A549 (cell line): Measurements from ENCODE around the gene ZEB1. TPM values are rescaled to one million over a fixed set of nuclear protein-coding genes. Genes with fewer than 3 reads are reported as not detected.

Source experiments
- ATAC-seq, 2 experiments: fragments of 200-7000 bp in 1 of 2; fragments of >200 bp in 1 of 2; cut with Nextera tagmentation in 1 of 2; cut with Tn5 transposase in 1 of 2; 3 replicates each; pipeline versions ENCODE4 v1.8.0 to v1.9.1; 2018 to 2020; ENCODE audit warnings: mild to moderate bottlenecking in 1 of 2, moderate library complexity in 1 of 2
- CTCF ChIA-PET: fragments of 300-600 bp; sonication (Branson Sonifier 250); formaldehyde crosslinking; extraction: SDS; loops from one replicate; lab custom pipeline; 2021; ENCODE audit warnings: antibody characterized with exemption, inconsistent platforms; lab: Yijun Ruan, JAX
- POLR2A ChIA-PET: fragments of 350-600 bp; formaldehyde crosslinking; extraction: SDS; loops from one replicate; lab custom pipeline; 2021; ENCODE audit warnings: antibody characterized with exemption, inconsistent platforms; lab: Yijun Ruan, JAX
- DNase-seq, 2 experiments: peaks; one replicate each; pipeline versions ENCODE4 v3.0.0 to v3.0.0-alpha.2; 2011 to 2016; ENCODE audit warnings: low read depth in 1 of 2, low spot score in 1 of 2
- FAIRE-seq: peaks from 2 replicates; lab custom pipeline; 2011; peaks lifted over from hg19 to GRCh38; lab: Jason Lieb, UNC
- H3K27ac ChIP-seq, 2 experiments: fragments of >200 bp; sonication (Bioruptor Twin); formaldehyde crosslinking; 3 replicates each; pipeline ENCODE4 v1.5.1; 2016 to 2017
- H3K4me1 ChIP-seq: fragments of >200 bp; sonication (Bioruptor Twin); formaldehyde crosslinking; 3 replicates; pipeline ENCODE4 v1.6.1; 2016
- H3K4me2 ChIP-seq: fragments of >200 bp; sonication (Bioruptor Twin); formaldehyde crosslinking; 3 replicates; pipeline ENCODE4 v1.6.1; 2016
- H3K4me3 ChIP-seq: fragments of >200 bp; sonication (Bioruptor Twin); formaldehyde crosslinking; 3 replicates; pipeline ENCODE4 v1.5.1; 2016
- H3K9me3 ChIP-seq: fragments of >200 bp; sonication (Bioruptor Twin); formaldehyde crosslinking; 3 replicates; pipeline ENCODE4 v1.6.1; 2016
- CHD2 ChIP-seq: fragments of 150-350 bp; IDR thresholded peaks from 2 replicates; pipeline ENCODE4 v1.6.1; 2014; ENCODE audit warnings: low read length; ENCODE audit not compliant: partially characterized antibody
- ELK1 ChIP-seq: fragments of 150-350 bp; IDR thresholded peaks from 2 replicates; pipeline ENCODE4 v1.6.1; 2014; ENCODE audit warnings: low read depth, mild to moderate bottlenecking, low read length
- ESRRA ChIP-seq: fragments of 150-350 bp; IDR thresholded peaks from 2 replicates; pipeline ENCODE4 v1.6.1; 2014; ENCODE audit warnings: mild to moderate bottlenecking, low read length, borderline replicate concordance
- GATA3 ChIP-seq: IDR thresholded peaks from 2 replicates; pipeline ENCODE4 v1.6.1; 2012; ENCODE audit warnings: borderline replicate concordance
- HOXB5 ChIP-seq: fragments of 250-450 bp; sonication (Bioruptor Pico); IDR thresholded peaks from 2 replicates; pipeline ENCODE4 v1.5.0; 2020; ENCODE audit warnings: mild to moderate bottlenecking, moderate library complexity
- JUN ChIP-seq, 2 experiments: fragments of >200 bp; sonication (Bioruptor Twin); formaldehyde crosslinking; IDR thresholded peaks; 2 replicates in 1 of 2; 3 replicates in 1 of 2; pipeline ENCODE4 v1.6.1; 2016 to 2017
- MAX ChIP-seq: IDR thresholded peaks from 2 replicates; pipeline ENCODE4 v1.6.1; 2012
- NPAS2 ChIP-seq: fragments of 250-450 bp; sonication (Bioruptor Pico); IDR thresholded peaks from 2 replicates; pipeline ENCODE4 v1.8.0; 2022; ENCODE audit warnings: mild to moderate bottlenecking, moderate library complexity, borderline replicate concordance
- PBX3 ChIP-seq: IDR thresholded peaks from 2 replicates; pipeline ENCODE4 v1.6.1; 2012
- RAD21 ChIP-seq, 2 experiments: fragments of >200 bp in 1 of 2; sonication (Bioruptor Twin) in 1 of 2; formaldehyde crosslinking in 1 of 2; IDR thresholded peaks in 1 of 2; conservative IDR thresholded peaks in 1 of 2; 2 replicates in 1 of 2; 3 replicates in 1 of 2; pipeline ENCODE4 v1.6.1; 2012 to 2018; ENCODE audit warnings: inconsistent platforms in 1 of 2
- RARB ChIP-seq: fragments of 250-450 bp; sonication (Bioruptor Pico); IDR thresholded peaks from 2 replicates; pipeline ENCODE4 v1.8.0; 2021; ENCODE audit warnings: mild to moderate bottlenecking, moderate library complexity
- RCOR1 ChIP-seq: fragments of 150-350 bp; IDR thresholded peaks from 2 replicates; pipeline ENCODE4 v1.6.1; 2014; ENCODE audit warnings: antibody characterized with exemption, low read length, low read depth
- RFX5 ChIP-seq: fragments of 450-650 bp; IDR thresholded peaks from 2 replicates; pipeline ENCODE4 v1.7.1; 2014; ENCODE audit warnings: antibody characterized with exemption, mild to moderate bottlenecking, moderate library complexity
- RNF2 ChIP-seq: fragments of 200-600 bp; sonication (generic); IDR thresholded peaks from 2 replicates; pipeline ENCODE4 v1.6.1; 2016; ENCODE audit warnings: low read depth, mild to moderate bottlenecking, antibody characterized with exemption, moderate library complexity, borderline replicate concordance
- USF2 ChIP-seq: fragments of 450-650 bp; IDR thresholded peaks from 2 replicates; pipeline ENCODE4 v1.6.1; 2014; ENCODE audit warnings: antibody characterized with exemption
- WGBS: methylation state at CpG from one replicate; pipeline ENCODE4 v1.1.6; 2017; ENCODE audit errors: missing lambda C conversion rate; 5-methylcytosine and 5-hydroxymethylcytosine counted together
- polyA plus RNA-seq, 4 experiments: library from polyadenylated mRNA; depleted of rRNA in 3 of 4; stranded (reverse); fragments of >200 nt; fragmentation: RNase III in 1 of 4; extraction: RNeasy Plus Mini Kit Qiagen cat#74134 plus additional on column Dnase treatment in 1 of 4; gene quantifications; 2 replicates in 3 of 4; 3 replicates in 1 of 4; pipeline ENCODE4 v1.2.3, GENCODE V29; 2011 to 2017

Gene ZEB1
- polyA plus RNA-seq, 2 of the 4 experiments (the other 2 are of a cell fraction) = 8.1 to 23.8 TPM

- FAIRE-seq (peak; percentile 13), DNase-seq (no peak), ATAC-seq (no peak)
- ChIA-PET CTCF (no interaction called here), POLR2A (no interaction called here)
- Histone ChIP-seq H3K4me2 (no peak overlapping the region), H3K4me1 (no peaks in the 10 kb centered on the region), H3K9me3 (peaks cover 33% of the 10 kb centered on the region), H3K27ac (no peak overlapping the region), H3K4me3 (no peak overlapping the region)
- WGBS = 78% methylated on average over 2 of the region's 2 CpGs
- no peak for TF ChIP-seq RARB
- no peak for TF ChIP-seq PBX3
- TF ChIP-seq GATA3 = no peak
- TF ChIP-seq, all 56 proteins: peak for 0
Observed at GRCh38 chr10:31464552-31464951, 145.5 kb downstream of the ZEB1 start.

GRCh38 chr10:31466313-31466712 lies 147.3 kb downstream of the ZEB1 start:
- DNase-seq = no peak
- 91% methylated on average over 1 of the region's 1 CpG for WGBS
- H3K27ac ChIP-seq = no peak overlapping the region
- H3K4me2 ChIP-seq = no peak overlapping the region
- FAIRE-seq = no peak
- ChIA-PET CTCF (interaction anchor here (0.6 kb wide), 1 partner anchor 76 kb away, joined by 3 read pairs; no protein-coding TSS in a partner anchor), POLR2A (no interaction called here)
- no peak for ATAC-seq
- H3K4me1 ChIP-seq = no peaks in the 10 kb centered on the region
- H3K4me3 ChIP-seq = no peak overlapping the region
- peaks cover 33% of the 10 kb centered on the region for H3K9me3 ChIP-seq
- TF ChIP-seq CHD2 (no peak), RNF2 (no peak), ESRRA (no peak), USF2 (no peak), GATA3 (no peak), JUN (IDR thresholded peaks at IDR 0.05) (no peak), ELK1 (no peak), RFX5 (no peak), MAX (no peak)

- peaks cover 33% of the 10 kb centered on the region for H3K9me3 ChIP-seq
- ChIA-PET POLR2A (no interaction called here), CTCF (no interaction called here)
- H3K4me1 ChIP-seq = no peaks in the 10 kb centered on the region
- DNase-seq (peak in 1 of 2 experiments; percentile 51), FAIRE-seq (no peak), ATAC-seq (peak in 1 of 2 experiments; percentile 65; a peak in 2 of 6 replicates)
- TF ChIP-seq NPAS2 (CRISPR knock-in tag) (no peak), RAD21 (conservative IDR thresholded peaks at IDR 0.05 in 1 of 2, IDR thresholded peaks at IDR 0.05 in 1 of 2) (peak in 1 of 2 experiments; percentile 27; a peak in 2 of 5 replicates)
- 77% methylated on average over 4 of the region's 4 CpGs for WGBS
- no peak overlapping the region for H3K27ac ChIP-seq
- H3K4me3 ChIP-seq = no peak overlapping the region
- H3K4me2 ChIP-seq = no peak overlapping the region
Observed at GRCh38 chr10:31467791-31468535, 148.9 kb downstream of the ZEB1 start.

- no peaks in the 10 kb centered on the region for H3K4me1 ChIP-seq
- H3K27ac ChIP-seq = no peak overlapping the region
- no peak overlapping the region for H3K4me2 ChIP-seq
- no peak overlapping the region for H3K4me3 ChIP-seq
- ChIA-PET CTCF (no interaction called here), POLR2A (no interaction called here)
- no peak for ATAC-seq
- TF ChIP-seq HOXB5 (CRISPR knock-in tag) = no peak
- TF ChIP-seq RCOR1 = no peak
- H3K9me3 ChIP-seq = peaks cover 31% of the 10 kb centered on the region
- DNase-seq = no peak
- no peak for FAIRE-seq
- WGBS = 82% methylated on average over 2 of the region's 2 CpGs
Observed at GRCh38 chr10:31468536-31468859, 149.5 kb downstream of the ZEB1 start.
